ENCODE data around the gene DGKB.

Gene DGKB

GRCh38 chr7:14590206-14590605 lies 312.3 kb downstream of the DGKB start:
- CTCF ChIA-PET, result no interaction called here
- POLR2A ChIA-PET, result no interaction called here
- DNase-seq (ENCODE audit: extremely low spot score), result no peak
- no peak for TF ChIP-seq LEF1 (IDR thresholded peaks at IDR 0.05; ENCODE audit: borderline replicate concordance)
- no peak for TF ChIP-seq SP1 (IDR thresholded peaks at IDR 0.05)
- no peak for TF ChIP-seq BHLHE40 (IDR thresholded peaks at IDR 0.05; ENCODE audit: borderline replicate concordance)

- CTCF ChIA-PET, result no interaction called here
- POLR2A ChIA-PET, result no interaction called here
- DNase-seq (ENCODE audit: extremely low spot score), result no peak
- TF ChIP-seq LEF1 (IDR thresholded peaks at IDR 0.05; ENCODE audit: borderline replicate concordance) (no peak), FOXK2 (IDR thresholded peaks at IDR 0.05) (no peak), HDGF (IDR thresholded peaks at IDR 0.05; ENCODE audit: borderline replicate concordance) (no peak), FOXA1 (IDR thresholded peaks at IDR 0.05) (no peak), SP1 (IDR thresholded peaks at IDR 0.05) (no peak), ELF4 (IDR thresholded peaks at IDR 0.05) (no peak)
Measured at GRCh38 chr7:14585232-14585631, 317.3 kb downstream of the DGKB start.

DNA sequence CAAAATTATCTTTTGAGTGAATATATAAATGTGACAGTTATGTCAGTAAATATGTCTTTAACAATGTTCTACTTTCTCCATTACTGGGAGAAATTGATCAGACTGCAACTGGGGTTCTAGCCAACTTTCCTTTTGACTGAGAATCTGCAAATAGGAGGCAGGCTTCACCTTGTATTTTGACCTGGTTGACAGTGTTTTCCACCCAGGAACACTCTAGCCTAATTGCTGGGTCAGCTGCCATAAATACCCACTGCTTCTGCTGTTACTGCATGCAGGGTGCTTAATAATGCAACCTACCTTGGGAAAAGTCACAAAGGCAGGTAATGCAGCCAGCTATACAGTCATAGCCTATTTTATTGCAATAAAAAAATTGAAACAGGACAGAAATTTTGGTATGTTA lies 319.0 kb downstream of the DGKB start:
- no peak for DNase-seq (ENCODE audit: extremely low spot score)
- TF ChIP-seq HDGF (IDR thresholded peaks at IDR 0.05; ENCODE audit: borderline replicate concordance) (no peak), CTBP1 (IDR thresholded peaks at IDR 0.05; ENCODE audit: borderline replicate concordance) (no peak), NFRKB (IDR thresholded peaks at IDR 0.05) (no peak), ELF4 (IDR thresholded peaks at IDR 0.05) (no peak), FOXA1 (IDR thresholded peaks at IDR 0.05) (no peak), SUZ12 (IDR thresholded peaks at IDR 0.05) (no peak), SP1 (IDR thresholded peaks at IDR 0.05) (no peak), FOXK2 (IDR thresholded peaks at IDR 0.05) (no peak)
- TF ChIP-seq, protein P1, sequence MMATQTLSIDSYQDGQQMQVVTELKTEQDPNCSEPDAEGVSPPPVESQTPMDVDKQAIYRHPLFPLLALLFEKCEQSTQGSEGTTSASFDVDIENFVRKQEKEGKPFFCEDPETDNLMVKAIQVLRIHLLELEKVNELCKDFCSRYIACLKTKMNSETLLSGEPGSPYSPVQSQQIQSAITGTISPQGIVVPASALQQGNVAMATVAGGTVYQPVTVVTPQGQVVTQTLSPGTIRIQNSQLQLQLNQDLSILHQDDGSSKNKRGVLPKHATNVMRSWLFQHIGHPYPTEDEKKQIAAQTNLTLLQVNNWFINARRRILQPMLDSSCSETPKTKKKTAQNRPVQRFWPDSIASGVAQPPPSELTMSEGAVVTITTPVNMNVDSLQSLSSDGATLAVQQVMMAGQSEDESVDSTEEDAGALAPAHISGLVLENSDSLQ (IDR thresholded peaks at IDR 0.05), result no peak
- ChIA-PET POLR2A (no interaction called here), CTCF (no interaction called here)

DNA sequence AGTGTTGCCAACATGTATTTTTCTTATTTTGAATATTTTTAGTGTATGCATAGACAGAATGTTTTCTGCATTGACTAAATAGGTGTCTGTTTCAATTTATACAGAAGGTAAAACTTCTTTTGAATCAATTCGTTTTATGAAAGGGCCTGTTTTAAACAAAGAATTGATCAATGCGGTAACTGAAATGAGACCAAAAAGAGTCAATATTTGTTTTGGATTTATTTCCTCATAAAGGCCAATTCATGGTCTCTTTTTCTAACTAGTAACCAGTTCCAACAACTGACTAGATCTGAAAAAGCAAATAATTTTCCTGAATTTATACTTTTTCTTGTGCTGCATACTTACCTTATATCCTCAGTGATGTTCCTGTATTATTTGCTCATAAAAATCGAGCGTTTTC lies 320.5 kb downstream of the DGKB start:
- TF ChIP-seq BHLHE40 (IDR thresholded peaks at IDR 0.05; ENCODE audit: borderline replicate concordance) (no peak), SP1 (IDR thresholded peaks at IDR 0.05) (no peak), ARNT (IDR thresholded peaks at IDR 0.05) (no peak), FOXA1 (IDR thresholded peaks at IDR 0.05) (no peak), SUZ12 (IDR thresholded peaks at IDR 0.05) (no peak), FOXM1 (IDR thresholded peaks at IDR 0.05; ENCODE audit: borderline replicate concordance) (no peak), FOXK2 (IDR thresholded peaks at IDR 0.05) (no peak), ELF4 (IDR thresholded peaks at IDR 0.05) (no peak)
- ChIA-PET POLR2A (no interaction called here), CTCF (no interaction called here)
- DNase-seq (ENCODE audit: extremely low spot score), result no peak

DNA sequence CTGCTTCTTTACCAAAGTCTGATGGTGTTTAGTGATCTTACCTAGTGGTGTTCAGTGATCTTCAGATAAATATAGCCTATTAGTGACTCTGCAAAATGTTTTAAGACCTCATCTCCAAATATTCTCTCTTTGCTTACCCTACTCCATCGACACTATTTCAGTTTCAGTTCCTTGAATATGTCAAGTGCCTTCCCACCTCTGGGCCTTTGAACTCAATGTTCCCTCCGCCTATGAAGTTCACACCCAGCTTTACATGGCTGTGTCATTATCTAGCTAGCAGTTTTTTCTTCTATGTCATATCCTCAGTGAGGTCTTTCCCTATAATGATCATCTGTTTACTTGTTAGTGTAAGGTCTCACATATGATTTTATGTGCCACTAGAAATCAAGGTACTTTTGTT lies 322.6 kb downstream of the DGKB start:
- POLR2A ChIA-PET, result no interaction called here
- CTCF ChIA-PET, result no interaction called here
- no peak for TF ChIP-seq ZNF384 (IDR thresholded peaks at IDR 0.05)
- TF ChIP-seq SP1 (IDR thresholded peaks at IDR 0.05), result no peak
- no peak for TF ChIP-seq SUZ12 (IDR thresholded peaks at IDR 0.05)
- no peak for TF ChIP-seq CTBP1 (IDR thresholded peaks at IDR 0.05; ENCODE audit: borderline replicate concordance)
- no peak for TF ChIP-seq HDGF (IDR thresholded peaks at IDR 0.05; ENCODE audit: borderline replicate concordance)
- TF ChIP-seq FOXK2 (IDR thresholded peaks at IDR 0.05), result no peak
- no peak for TF ChIP-seq FOXM1 (IDR thresholded peaks at IDR 0.05; ENCODE audit: borderline replicate concordance)
- TF ChIP-seq ELF4 (IDR thresholded peaks at IDR 0.05), result no peak
- no peak for TF ChIP-seq LEF1 (IDR thresholded peaks at IDR 0.05; ENCODE audit: borderline replicate concordance)
- TF ChIP-seq ARNT (IDR thresholded peaks at IDR 0.05), result no peak
- TF ChIP-seq NFRKB (IDR thresholded peaks at IDR 0.05), result no peak
- TF ChIP-seq TARDBP (IDR thresholded peaks at IDR 0.05), result no peak
- no peak for TF ChIP-seq BHLHE40 (IDR thresholded peaks at IDR 0.05; ENCODE audit: borderline replicate concordance)
- DNase-seq (ENCODE audit: extremely low spot score), result no peak

GRCh38 chr7:14576578-14576977 lies 326.0 kb downstream of the DGKB start:
- ChIA-PET CTCF (no interaction called here), POLR2A (no interaction called here)
- no peak for TF ChIP-seq BHLHE40 (IDR thresholded peaks at IDR 0.05; ENCODE audit: borderline replicate concordance)
- no peak for TF ChIP-seq FOXA1 (IDR thresholded peaks at IDR 0.05)
- no peak for TF ChIP-seq HDGF (IDR thresholded peaks at IDR 0.05; ENCODE audit: borderline replicate concordance)
- TF ChIP-seq ZNF384 (IDR thresholded peaks at IDR 0.05), result no peak
- TF ChIP-seq TARDBP (IDR thresholded peaks at IDR 0.05), result no peak
- no peak for TF ChIP-seq ELF4 (IDR thresholded peaks at IDR 0.05)
- TF ChIP-seq LEF1 (IDR thresholded peaks at IDR 0.05; ENCODE audit: borderline replicate concordance), result no peak
- TF ChIP-seq FOXK2 (IDR thresholded peaks at IDR 0.05), result no peak
- TF ChIP-seq CTBP1 (IDR thresholded peaks at IDR 0.05; ENCODE audit: borderline replicate concordance), result no peak
- TF ChIP-seq, protein P1 (IDR thresholded peaks at IDR 0.05), result no peak
- no peak for TF ChIP-seq L3MBTL2 (conservative IDR thresholded peaks at IDR 0.05)
- TF ChIP-seq NFRKB (IDR thresholded peaks at IDR 0.05), result no peak
- no peak for TF ChIP-seq ARNT (IDR thresholded peaks at IDR 0.05)
- TF ChIP-seq FOXM1 (IDR thresholded peaks at IDR 0.05; ENCODE audit: borderline replicate concordance), result no peak
- no peak for TF ChIP-seq SP1 (IDR thresholded peaks at IDR 0.05)
- DNase-seq (ENCODE audit: extremely low spot score), result no peak

- TF ChIP-seq ELF4 (IDR thresholded peaks at IDR 0.05), result no peak
- no peak for TF ChIP-seq SP1 (IDR thresholded peaks at IDR 0.05)
- TF ChIP-seq, protein P1 (IDR thresholded peaks at IDR 0.05), result no peak
- no peak for TF ChIP-seq LEF1 (IDR thresholded peaks at IDR 0.05; ENCODE audit: borderline replicate concordance)
- TF ChIP-seq SUZ12 (IDR thresholded peaks at IDR 0.05), result no peak
- TF ChIP-seq BHLHE40 (IDR thresholded peaks at IDR 0.05; ENCODE audit: borderline replicate concordance), result no peak
- TF ChIP-seq ZNF384 (IDR thresholded peaks at IDR 0.05), result no peak
- TF ChIP-seq ARNT (IDR thresholded peaks at IDR 0.05), result no peak
- POLR2A ChIA-PET, result no interaction called here
- no peak for DNase-seq (ENCODE audit: extremely low spot score)
- CTCF ChIA-PET, result no interaction called here
Measured at GRCh38 chr7:14570750-14571607, 331.6 kb downstream of the DGKB start.

All from HEK293T (cell line).